Measurements from ENCODE around the gene ZNRF1.

ZNRF1 gene

GRCh38 chr16:75093598-75094540 lies 95.0 kb downstream of the ZNRF1 start:
- no peaks in the 10 kb centered on the region for H3K9me3 ChIP-seq (ENCODE audit: control insufficient read depth in 1 of 2, low read length in 2 of 2)
- H3K4me1 ChIP-seq (ENCODE audit: control insufficient read depth in 1 of 2, insufficient read depth in 2 of 2, low read length in 2 of 2): peaks cover 15 to 21% of the 10 kb centered on the region in 2 donors
- H3K4me3 ChIP-seq (ENCODE audit: low read depth in 1 of 2, low read length in 2 of 2): no peak overlapping the region
- peaks cover 0 to 8% of the 10 kb centered on the region in 2 donors for H3K36me3 ChIP-seq (ENCODE audit: control insufficient read depth in 1 of 2, insufficient read depth in 2 of 2, low read length in 2 of 2)
- H3K27me3 ChIP-seq (ENCODE audit: control insufficient read depth in 1 of 2, insufficient read depth in 2 of 2, low read length in 2 of 2): no peaks in the 10 kb centered on the region
- H3K9ac ChIP-seq (ENCODE audit: low read depth in 1 of 2, low read length in 2 of 2): no peak overlapping the region
- no peak overlapping the region for H3K27ac ChIP-seq (ENCODE audit: low read depth, low read length)

GRCh38 chr16:75095204-75095621 lies 96.4 kb downstream of the ZNRF1 start:
- Histone ChIP-seq H3K4me3 (ENCODE audit: low read depth in 1 of 2, low read length in 2 of 2) (no peak overlapping the region), H3K4me1 (ENCODE audit: control insufficient read depth in 1 of 2, insufficient read depth in 2 of 2, low read length in 2 of 2) (peaks cover 22 to 31% of the 10 kb centered on the region in 2 donors), H3K9me3 (ENCODE audit: control insufficient read depth in 1 of 2, low read length in 2 of 2) (no peaks in the 10 kb centered on the region), H3K36me3 (ENCODE audit: control insufficient read depth in 1 of 2, insufficient read depth in 2 of 2, low read length in 2 of 2) (peaks cover 0 to 8% of the 10 kb centered on the region in 2 donors), H3K9ac (ENCODE audit: low read depth in 1 of 2, low read length in 2 of 2) (no peak overlapping the region), H3K27ac (ENCODE audit: low read depth, low read length) (no peak overlapping the region), H3K27me3 (ENCODE audit: control insufficient read depth in 1 of 2, insufficient read depth in 2 of 2, low read length in 2 of 2) (no peaks in the 10 kb centered on the region)

GRCh38 chr16:75096656-75097055 lies 97.8 kb downstream of the ZNRF1 start:
- H3K9me3 ChIP-seq (ENCODE audit: control insufficient read depth in 1 of 2, low read length in 2 of 2): no peaks in the 10 kb centered on the region
- H3K4me3 ChIP-seq (ENCODE audit: low read depth in 1 of 2, low read length in 2 of 2): no peak overlapping the region
- H3K4me1 ChIP-seq (ENCODE audit: control insufficient read depth in 1 of 2, insufficient read depth in 2 of 2, low read length in 2 of 2): peaks cover 22 to 36% of the 10 kb centered on the region in 2 donors
- H3K36me3 ChIP-seq (ENCODE audit: control insufficient read depth in 1 of 2, insufficient read depth in 2 of 2, low read length in 2 of 2): peaks cover 0 to 9% of the 10 kb centered on the region in 2 donors
- no peak overlapping the region for H3K27ac ChIP-seq (ENCODE audit: low read depth, low read length)
- H3K9ac ChIP-seq (ENCODE audit: low read depth in 1 of 2, low read length in 2 of 2): no peak overlapping the region
- no peaks in the 10 kb centered on the region for H3K27me3 ChIP-seq (ENCODE audit: control insufficient read depth in 1 of 2, insufficient read depth in 2 of 2, low read length in 2 of 2)

GRCh38 chr16:75097191-75097761 lies 98.5 kb downstream of the ZNRF1 start:
- Histone ChIP-seq H3K36me3 (ENCODE audit: control insufficient read depth in 1 of 2, insufficient read depth in 2 of 2, low read length in 2 of 2) (peaks cover 0 to 11% of the 10 kb centered on the region in 2 donors), H3K4me1 (ENCODE audit: control insufficient read depth in 1 of 2, insufficient read depth in 2 of 2, low read length in 2 of 2) (peaks cover 22 to 36% of the 10 kb centered on the region in 2 donors), H3K9me3 (ENCODE audit: control insufficient read depth in 1 of 2, low read length in 2 of 2) (no peaks in the 10 kb centered on the region), H3K27me3 (ENCODE audit: control insufficient read depth in 1 of 2, insufficient read depth in 2 of 2, low read length in 2 of 2) (no peaks in the 10 kb centered on the region), H3K9ac (ENCODE audit: low read depth in 1 of 2, low read length in 2 of 2) (no peak overlapping the region), H3K4me3 (ENCODE audit: low read depth in 1 of 2, low read length in 2 of 2) (no peak overlapping the region), H3K27ac (ENCODE audit: low read depth, low read length) (no peak overlapping the region)

GRCh38 chr16:75097941-75098901 lies 99.4 kb downstream of the ZNRF1 start:
- H3K4me1 ChIP-seq (ENCODE audit: control insufficient read depth in 1 of 2, insufficient read depth in 2 of 2, low read length in 2 of 2): peaks cover 19 to 33% of the 10 kb centered on the region in 2 donors
- peaks cover 0 to 11% of the 10 kb centered on the region in 2 donors for H3K36me3 ChIP-seq (ENCODE audit: control insufficient read depth in 1 of 2, insufficient read depth in 2 of 2, low read length in 2 of 2)
- no peak overlapping the region for H3K27ac ChIP-seq (ENCODE audit: low read depth, low read length)
- H3K4me3 ChIP-seq (ENCODE audit: low read depth in 1 of 2, low read length in 2 of 2): no peak overlapping the region
- no peaks in the 10 kb centered on the region for H3K27me3 ChIP-seq (ENCODE audit: control insufficient read depth in 1 of 2, insufficient read depth in 2 of 2, low read length in 2 of 2)
- H3K9me3 ChIP-seq (ENCODE audit: control insufficient read depth in 1 of 2, low read length in 2 of 2): no peaks in the 10 kb centered on the region
- no peak overlapping the region for H3K9ac ChIP-seq (ENCODE audit: low read depth in 1 of 2, low read length in 2 of 2)

GRCh38 chr16:75099075-75099667 lies 100.3 kb downstream of the ZNRF1 start:
- no peak overlapping the region for H3K9ac ChIP-seq (ENCODE audit: low read depth in 1 of 2, low read length in 2 of 2)
- H3K27me3 ChIP-seq (ENCODE audit: control insufficient read depth in 1 of 2, insufficient read depth in 2 of 2, low read length in 2 of 2): no peaks in the 10 kb centered on the region
- peaks cover 19 to 28% of the 10 kb centered on the region in 2 donors for H3K4me1 ChIP-seq (ENCODE audit: control insufficient read depth in 1 of 2, insufficient read depth in 2 of 2, low read length in 2 of 2)
- peaks cover 0 to 9% of the 10 kb centered on the region in 2 donors for H3K36me3 ChIP-seq (ENCODE audit: control insufficient read depth in 1 of 2, insufficient read depth in 2 of 2, low read length in 2 of 2)
- H3K9me3 ChIP-seq (ENCODE audit: control insufficient read depth in 1 of 2, low read length in 2 of 2): no peaks in the 10 kb centered on the region
- H3K27ac ChIP-seq (ENCODE audit: low read depth, low read length): peak overlapping the region; percentile 2
- no peak overlapping the region for H3K4me3 ChIP-seq (ENCODE audit: low read depth in 1 of 2, low read length in 2 of 2)

GRCh38 chr16:75099738-75100602 lies 101.1 kb downstream of the ZNRF1 start:
- Histone ChIP-seq H3K27ac (ENCODE audit: low read depth, low read length) (no peak overlapping the region), H3K27me3 (ENCODE audit: control insufficient read depth in 1 of 2, insufficient read depth in 2 of 2, low read length in 2 of 2) (no peaks in the 10 kb centered on the region), H3K9ac (ENCODE audit: low read depth in 1 of 2, low read length in 2 of 2) (no peak overlapping the region), H3K4me3 (ENCODE audit: low read depth in 1 of 2, low read length in 2 of 2) (no peak overlapping the region), H3K36me3 (ENCODE audit: control insufficient read depth in 1 of 2, insufficient read depth in 2 of 2, low read length in 2 of 2) (peaks cover 0 to 8% of the 10 kb centered on the region in 2 donors), H3K9me3 (ENCODE audit: control insufficient read depth in 1 of 2, low read length in 2 of 2) (no peaks in the 10 kb centered on the region), H3K4me1 (ENCODE audit: control insufficient read depth in 1 of 2, insufficient read depth in 2 of 2, low read length in 2 of 2) (peaks cover 19 to 28% of the 10 kb centered on the region in 2 donors)

GRCh38 chr16:75100603-75100990 lies 101.8 kb downstream of the ZNRF1 start:
- H3K4me3 ChIP-seq (ENCODE audit: low read depth in 1 of 2, low read length in 2 of 2): no peak overlapping the region
- no peak overlapping the region for H3K9ac ChIP-seq (ENCODE audit: low read depth in 1 of 2, low read length in 2 of 2)
- H3K9me3 ChIP-seq (ENCODE audit: control insufficient read depth in 1 of 2, low read length in 2 of 2): no peaks in the 10 kb centered on the region
- H3K27me3 ChIP-seq (ENCODE audit: control insufficient read depth in 1 of 2, insufficient read depth in 2 of 2, low read length in 2 of 2): no peaks in the 10 kb centered on the region
- no peak overlapping the region for H3K27ac ChIP-seq (ENCODE audit: low read depth, low read length)
- peaks cover 25 to 31% of the 10 kb centered on the region in 2 donors for H3K4me1 ChIP-seq (ENCODE audit: control insufficient read depth in 1 of 2, insufficient read depth in 2 of 2, low read length in 2 of 2)
- H3K36me3 ChIP-seq (ENCODE audit: control insufficient read depth in 1 of 2, insufficient read depth in 2 of 2, low read length in 2 of 2): peaks cover 0 to 3% of the 10 kb centered on the region in 2 donors

GRCh38 chr16:75101635-75102034 lies 102.8 kb downstream of the ZNRF1 start:
- Histone ChIP-seq H3K27me3 (ENCODE audit: control insufficient read depth in 1 of 2, insufficient read depth in 2 of 2, low read length in 2 of 2) (no peaks in the 10 kb centered on the region), H3K9ac (ENCODE audit: low read depth in 1 of 2, low read length in 2 of 2) (no peak overlapping the region), H3K4me1 (ENCODE audit: control insufficient read depth in 1 of 2, insufficient read depth in 2 of 2, low read length in 2 of 2) (peaks cover 30% of the 10 kb centered on the region in 2 donors), H3K36me3 (ENCODE audit: control insufficient read depth in 1 of 2, insufficient read depth in 2 of 2, low read length in 2 of 2) (peaks cover 0 to 10% of the 10 kb centered on the region in 2 donors), H3K4me3 (ENCODE audit: low read depth in 1 of 2, low read length in 2 of 2) (no peak overlapping the region), H3K27ac (ENCODE audit: low read depth, low read length) (no peak overlapping the region), H3K9me3 (ENCODE audit: control insufficient read depth in 1 of 2, low read length in 2 of 2) (no peaks in the 10 kb centered on the region)
